ENCODE data around the gene OMA1.

DNA sequence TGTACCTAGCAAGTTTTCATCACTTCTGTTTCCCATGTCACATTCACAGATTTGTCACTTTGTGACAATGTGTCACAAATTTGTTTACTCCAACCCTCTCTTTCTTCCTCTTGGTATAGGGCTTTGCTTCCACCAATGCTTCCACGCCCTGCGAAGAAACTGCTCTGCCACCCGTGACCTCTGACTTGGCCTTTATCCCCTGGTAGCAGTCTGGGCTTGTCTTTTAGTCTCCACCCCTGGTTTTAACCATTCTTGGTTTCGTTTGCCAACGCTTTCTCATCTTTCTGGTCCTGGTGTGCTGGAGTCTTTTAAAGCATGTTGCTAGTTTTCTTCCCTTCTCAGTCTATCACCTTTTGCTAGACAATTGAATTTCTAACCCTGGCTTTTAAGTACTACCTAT lies 22.4 kb upstream of the OMA1 start:
- TF ChIP-seq SNAI2 (CRISPR knock-in tag; IDR thresholded peaks at IDR 0.05) (no peak), ZFP3 (CRISPR knock-in tag; IDR thresholded peaks at IDR 0.05) (no peak), POU6F1 (CRISPR knock-in tag; IDR thresholded peaks at IDR 0.05; ENCODE audit: borderline replicate concordance, low read depth) (no peak), ARNTL (CRISPR knock-in tag; IDR thresholded peaks at IDR 0.05; ENCODE audit: borderline replicate concordance, low read depth) (no peak), ZNF565 (CRISPR knock-in tag; conservative IDR thresholded peaks at IDR 0.05; ENCODE audit: low read depth) (no peak), ZFP30 (CRISPR knock-in tag; IDR thresholded peaks at IDR 0.05) (no peak)
- TF ChIP-seq, protein P1, sequence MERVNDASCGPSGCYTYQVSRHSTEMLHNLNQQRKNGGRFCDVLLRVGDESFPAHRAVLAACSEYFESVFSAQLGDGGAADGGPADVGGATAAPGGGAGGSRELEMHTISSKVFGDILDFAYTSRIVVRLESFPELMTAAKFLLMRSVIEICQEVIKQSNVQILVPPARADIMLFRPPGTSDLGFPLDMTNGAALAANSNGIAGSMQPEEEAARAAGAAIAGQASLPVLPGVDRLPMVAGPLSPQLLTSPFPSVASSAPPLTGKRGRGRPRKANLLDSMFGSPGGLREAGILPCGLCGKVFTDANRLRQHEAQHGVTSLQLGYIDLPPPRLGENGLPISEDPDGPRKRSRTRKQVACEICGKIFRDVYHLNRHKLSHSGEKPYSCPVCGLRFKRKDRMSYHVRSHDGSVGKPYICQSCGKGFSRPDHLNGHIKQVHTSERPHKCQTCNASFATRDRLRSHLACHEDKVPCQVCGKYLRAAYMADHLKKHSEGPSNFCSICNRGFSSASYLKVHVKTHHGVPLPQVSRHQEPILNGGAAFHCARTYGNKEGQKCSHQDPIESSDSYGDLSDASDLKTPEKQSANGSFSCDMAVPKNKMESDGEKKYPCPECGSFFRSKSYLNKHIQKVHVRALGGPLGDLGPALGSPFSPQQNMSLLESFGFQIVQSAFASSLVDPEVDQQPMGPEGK (CRISPR knock-in tag; IDR thresholded peaks at IDR 0.05; ENCODE audit: borderline replicate concordance), result no peak
- TF ChIP-seq, protein P2, sequence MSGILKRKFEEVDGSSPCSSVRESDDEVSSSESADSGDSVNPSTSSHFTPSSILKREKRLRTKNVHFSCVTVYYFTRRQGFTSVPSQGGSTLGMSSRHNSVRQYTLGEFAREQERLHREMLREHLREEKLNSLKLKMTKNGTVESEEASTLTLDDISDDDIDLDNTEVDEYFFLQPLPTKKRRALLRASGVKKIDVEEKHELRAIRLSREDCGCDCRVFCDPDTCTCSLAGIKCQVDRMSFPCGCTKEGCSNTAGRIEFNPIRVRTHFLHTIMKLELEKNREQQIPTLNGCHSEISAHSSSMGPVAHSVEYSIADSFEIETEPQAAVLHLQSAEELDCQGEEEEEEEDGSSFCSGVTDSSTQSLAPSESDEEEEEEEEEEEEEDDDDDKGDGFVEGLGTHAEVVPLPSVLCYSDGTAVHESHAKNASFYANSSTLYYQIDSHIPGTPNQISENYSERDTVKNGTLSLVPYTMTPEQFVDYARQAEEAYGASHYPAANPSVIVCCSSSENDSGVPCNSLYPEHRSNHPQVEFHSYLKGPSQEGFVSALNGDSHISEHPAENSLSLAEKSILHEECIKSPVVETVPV (CRISPR knock-in tag; IDR thresholded peaks at IDR 0.05), result no peak
